Common myeloid progenitor, CD34-positive (primary cell): ENCODE data around the gene ADH1C.
"Not testable (repeated sequence)": the region's sequence is repeated elsewhere in the genome, so short reads cannot be mapped to it uniquely, and the experiment has no call there.

Source experiments
- CTCF ChIA-PET: fragments of 350-600 bp; sonication (Branson Sonifier 250); formaldehyde crosslinking; loops from one replicate; lab custom pipeline; 2021; ENCODE audit warnings: antibody characterized with exemption; lab: Charles Lee
- POLR2A ChIA-PET: fragments of 350-600 bp; sonication (Branson Sonifier 250); formaldehyde crosslinking; loops from one replicate; lab custom pipeline; 2021; ENCODE audit warnings: antibody characterized with exemption; lab: Charles Lee
- DNase-seq, 3 donors: peaks; one replicate each; pipeline versions ENCODE4 v3.0.0 to v3.0.0-alpha.2; 2013
- H3K27ac ChIP-seq, 2 experiments: 1 replicate in 1 of 2; 2 replicates in 1 of 2; pipeline ENCODE4 v1.7.0; 2013; ENCODE audit warnings: inconsistent platforms in 2 of 2, low read length in 2 of 2, mild to moderate bottlenecking in 2 of 2, low read depth in 1 of 2, moderate library complexity in 1 of 2; ENCODE audit not compliant: severe bottlenecking in 2 of 2, insufficient read depth in 1 of 2, poor library complexity in 1 of 2
- H3K27me3 ChIP-seq, 5 experiments: replicated peaks in 2 of 5; 1 replicate in 3 of 5; 2 replicates in 2 of 5; pipeline versions ENCODE4 v1.6.1 to v1.7.0; 2013; ENCODE audit warnings: low read length in 4 of 5, mild to moderate bottlenecking in 2 of 5, moderate library complexity in 2 of 5, inconsistent platforms in 1 of 5; ENCODE audit not compliant: insufficient read depth in 5 of 5, control insufficient read depth in 4 of 5
- H3K36me3 ChIP-seq, 4 experiments: 1 replicate in 2 of 4; 2 replicates in 2 of 4; pipeline versions ENCODE4 v1.6.1 to v1.7.0; 2013; ENCODE audit warnings: low read length in 3 of 4, control low read depth in 1 of 4, mild to moderate bottlenecking in 1 of 4; ENCODE audit not compliant: control insufficient read depth in 4 of 4, insufficient read depth in 4 of 4
- H3K4me1 ChIP-seq, 4 experiments: 1 replicate in 3 of 4; 2 replicates in 1 of 4; pipeline versions ENCODE4 v1.6.1 to v1.7.1; 2013; ENCODE audit warnings: low read length in 3 of 4, mild to moderate bottlenecking in 3 of 4, control low read depth in 1 of 4, inconsistent platforms in 1 of 4, moderate library complexity in 1 of 4; ENCODE audit not compliant: control insufficient read depth in 4 of 4, insufficient read depth in 4 of 4; ENCODE audit errors: control extremely low read depth in 1 of 4
- H3K4me3 ChIP-seq, 7 experiments: 1 replicate in 4 of 7; 2 replicates in 3 of 7; pipeline versions ENCODE4 v1.5.1 to v1.7.0; 2013; ENCODE audit warnings: mild to moderate bottlenecking in 7 of 7, low read length in 6 of 7, moderate library complexity in 6 of 7, inconsistent platforms in 2 of 7, low read depth in 2 of 7, control low read depth in 1 of 7; ENCODE audit not compliant: insufficient read depth in 4 of 7, control insufficient read depth in 1 of 7; ENCODE audit errors: extremely low read depth in 1 of 7
- H3K9me3 ChIP-seq, 5 experiments: 1 replicate in 4 of 5; 2 replicates in 1 of 5; pipeline versions ENCODE4 v1.6.1 to v1.7.1; 2013; ENCODE audit warnings: low read length in 4 of 5, mild to moderate bottlenecking in 2 of 5, inconsistent platforms in 1 of 5, low read depth in 1 of 5, moderate library complexity in 1 of 5; ENCODE audit not compliant: control insufficient read depth in 4 of 5, insufficient read depth in 2 of 5; ENCODE audit errors: control extremely low read depth in 1 of 5
- WGBS: methylation state at CpG from one replicate; pipeline ENCODE4 v1.1.5; 2013; ENCODE audit not compliant: insufficient coverage; 5-methylcytosine and 5-hydroxymethylcytosine counted together

Gene ADH1C

DNA sequence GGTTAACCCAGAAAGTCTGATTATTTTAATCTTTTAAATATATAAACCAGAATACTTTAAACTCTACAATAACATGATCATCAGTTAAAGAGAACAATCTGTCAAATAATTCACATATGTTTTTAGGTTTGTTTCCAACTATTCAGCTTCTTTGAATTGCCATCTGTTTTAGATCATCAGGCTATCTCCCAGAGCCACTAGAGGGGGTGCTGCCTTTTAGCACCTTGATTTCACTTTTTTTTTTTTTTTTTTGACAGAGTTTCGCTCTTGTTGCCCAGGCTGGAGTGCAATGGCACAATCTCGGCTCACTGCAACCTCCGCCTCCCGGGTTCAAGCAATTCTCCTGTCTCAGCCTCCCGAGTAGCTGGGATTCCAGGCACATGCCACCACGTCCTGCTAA is 24.8 kb upstream of the ADH1C start:
- H3K4me3 ChIP-seq, H3K4me1 ChIP-seq, H3K27me3 ChIP-seq, H3K27ac ChIP-seq, H3K36me3 ChIP-seq, H3K9me3 ChIP-seq, POLR2A ChIA-PET: not testable (repeated sequence)
- no CpG with 5 or more reads among the region's 6 CpGs for WGBS
- DNase-seq, result peak; percentile 15 to 20 (median 19)
- CTCF ChIA-PET, result interaction anchor here (0.6 to 1.4 kb wide), 4 partner anchors 11 to 174 kb away, joined by 3 to 4 read pairs (median 3); no protein-coding TSS in a partner anchor

DNA sequence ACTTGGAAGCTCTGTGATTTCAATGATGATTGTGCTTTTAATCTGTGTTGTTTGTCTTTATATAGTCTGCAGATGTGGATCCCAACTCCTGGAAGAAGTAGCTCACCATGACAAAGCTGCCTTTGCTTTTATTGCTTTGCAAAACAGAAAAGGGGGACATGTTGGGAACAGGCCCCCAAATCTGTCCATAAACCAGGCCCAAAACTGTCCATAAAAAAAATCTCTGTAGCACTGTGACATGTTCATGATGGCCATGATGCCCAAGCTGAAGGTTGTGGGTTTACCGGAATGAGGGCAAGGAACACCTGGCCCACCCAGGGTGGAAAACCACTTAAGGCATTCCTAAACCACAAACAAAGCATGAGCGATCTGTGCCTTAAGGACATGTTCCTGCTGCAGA is 19.9 kb upstream of the ADH1C start:
- H3K4me1 ChIP-seq, POLR2A ChIA-PET, H3K27me3 ChIP-seq, H3K4me3 ChIP-seq, CTCF ChIA-PET, DNase-seq, H3K9me3 ChIP-seq, H3K27ac ChIP-seq, H3K36me3 ChIP-seq: not testable (repeated sequence)
- WGBS, result 100% methylated on average over 1 of the region's 2 CpGs

DNA sequence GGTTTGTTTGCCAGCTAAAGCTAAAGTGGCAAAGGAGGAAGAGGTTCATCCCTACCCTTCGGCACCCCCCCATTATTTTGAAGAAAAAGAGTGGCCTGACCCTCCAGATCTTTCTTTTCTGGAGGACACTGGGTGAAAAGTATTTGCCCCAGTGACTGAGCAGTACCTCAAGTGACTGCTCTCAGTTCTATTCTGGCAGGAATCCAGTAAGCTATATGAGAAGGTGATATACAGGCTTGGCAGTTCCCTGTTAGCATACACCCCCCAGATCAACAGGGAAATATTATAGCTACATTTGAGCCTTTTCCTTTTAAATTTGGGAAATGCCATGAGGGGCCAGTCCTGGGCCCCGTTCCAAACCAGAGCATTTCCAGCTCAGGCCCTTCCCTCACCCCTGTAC is 15.3 kb upstream of the ADH1C start:
- 100% methylated on average over 1 of the region's 2 CpGs for WGBS
- CTCF ChIA-PET, result interaction anchor here (0.6 kb wide), 1 partner anchor 117 kb away, joined by 4 read pairs; no protein-coding TSS in a partner anchor
- POLR2A ChIA-PET, result not testable (repeated sequence)

DNA sequence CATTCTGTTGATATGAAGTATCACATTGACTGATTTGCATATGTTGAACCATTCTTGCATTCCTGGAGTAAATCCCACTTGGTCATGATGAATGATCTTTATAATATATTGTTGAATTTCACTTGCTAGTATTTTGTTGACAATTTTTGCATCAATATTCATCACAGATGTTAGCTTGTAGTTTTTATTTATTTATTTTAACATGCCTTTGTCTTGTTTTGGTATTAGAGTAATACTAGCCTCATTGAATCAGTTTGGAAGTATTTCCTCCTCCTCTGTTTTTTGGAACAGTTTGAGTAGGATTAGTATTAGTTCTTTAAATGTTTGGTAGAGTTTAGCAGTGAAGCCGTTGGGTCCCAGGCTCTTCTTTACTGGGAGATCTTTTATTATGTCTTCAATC is 13.9 kb upstream of the ADH1C start:
- Histone ChIP-seq H3K36me3 (no peaks in the 10 kb centered on the region), H3K4me1 (no peaks in the 10 kb centered on the region), H3K4me3 (no peak overlapping the region), H3K9me3 (no peaks in the 10 kb centered on the region), H3K27me3 (no peaks in the 10 kb centered on the region), H3K27ac (no peak overlapping the region)
- DNase-seq, result no peak
- ChIA-PET POLR2A (no interaction called here), CTCF (no interaction called here)
- WGBS, result no CpG with 5 or more reads among the region's 1 CpG

More for the DNA sequence above, 15.3 kb upstream of the ADH1C start:
- DNase-seq, H3K4me3 ChIP-seq, H3K9me3 ChIP-seq, H3K27me3 ChIP-seq, H3K36me3 ChIP-seq, H3K4me1 ChIP-seq, H3K27ac ChIP-seq: not testable (repeated sequence)

DNA sequence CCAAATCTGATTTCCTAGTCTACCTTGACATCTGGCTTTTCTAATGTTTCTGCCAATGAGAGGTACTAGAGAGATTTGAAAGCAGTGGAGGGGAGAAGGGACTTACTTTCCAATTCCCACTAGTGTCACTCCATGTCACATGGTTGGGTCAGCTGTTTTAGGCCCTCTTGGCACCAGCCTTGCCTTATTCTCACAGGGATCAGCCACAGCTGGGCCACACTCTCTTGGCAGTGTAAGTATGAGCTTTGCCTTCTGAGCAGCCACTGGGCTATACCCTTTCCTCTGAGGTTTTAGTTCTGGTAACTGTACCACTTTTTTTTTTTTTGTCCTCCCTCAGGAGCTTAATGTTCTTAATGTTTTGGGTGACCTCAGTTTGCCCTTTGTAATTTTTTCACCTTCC is 10.2 kb upstream of the ADH1C start:
- Histone ChIP-seq H3K27me3 (no peaks in the 10 kb centered on the region), H3K9me3 (no peaks in the 10 kb centered on the region), H3K4me1 (no peaks in the 10 kb centered on the region), H3K36me3 (no peaks in the 10 kb centered on the region), H3K4me3 (no peak overlapping the region), H3K27ac (no peak overlapping the region)
- CTCF ChIA-PET, result no interaction called here
- DNase-seq, result no peak
- POLR2A ChIA-PET, result no interaction called here

DNA sequence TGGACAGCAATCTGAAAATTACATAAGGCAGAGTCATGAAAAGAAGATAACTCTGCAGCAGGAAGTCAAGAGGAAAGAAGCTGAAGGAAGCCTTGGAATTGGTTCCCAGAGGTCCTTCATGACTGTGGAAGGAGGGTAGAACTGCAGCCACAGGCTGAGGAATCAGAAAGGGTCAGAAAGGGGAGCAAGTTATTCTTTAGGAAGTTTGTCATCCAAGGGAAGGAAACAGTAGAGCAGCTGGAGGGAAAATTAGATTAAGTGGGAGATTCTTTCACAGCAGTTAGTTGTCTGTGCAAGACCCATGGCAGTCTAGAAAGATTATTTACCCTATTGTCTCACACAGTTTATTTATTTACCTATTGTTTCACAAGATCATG is 9.3 kb upstream of the ADH1C start:
- DNase-seq, result no peak
- H3K9me3 ChIP-seq, result no peaks in the 10 kb centered on the region
- H3K4me3 ChIP-seq, result no peak overlapping the region
- POLR2A ChIA-PET, result no interaction called here
- CTCF ChIA-PET, result no interaction called here
- H3K36me3 ChIP-seq, result no peaks in the 10 kb centered on the region
- no peak overlapping the region for H3K27ac ChIP-seq
- no peaks in the 10 kb centered on the region for H3K4me1 ChIP-seq
- H3K27me3 ChIP-seq, result no peaks in the 10 kb centered on the region

DNA sequence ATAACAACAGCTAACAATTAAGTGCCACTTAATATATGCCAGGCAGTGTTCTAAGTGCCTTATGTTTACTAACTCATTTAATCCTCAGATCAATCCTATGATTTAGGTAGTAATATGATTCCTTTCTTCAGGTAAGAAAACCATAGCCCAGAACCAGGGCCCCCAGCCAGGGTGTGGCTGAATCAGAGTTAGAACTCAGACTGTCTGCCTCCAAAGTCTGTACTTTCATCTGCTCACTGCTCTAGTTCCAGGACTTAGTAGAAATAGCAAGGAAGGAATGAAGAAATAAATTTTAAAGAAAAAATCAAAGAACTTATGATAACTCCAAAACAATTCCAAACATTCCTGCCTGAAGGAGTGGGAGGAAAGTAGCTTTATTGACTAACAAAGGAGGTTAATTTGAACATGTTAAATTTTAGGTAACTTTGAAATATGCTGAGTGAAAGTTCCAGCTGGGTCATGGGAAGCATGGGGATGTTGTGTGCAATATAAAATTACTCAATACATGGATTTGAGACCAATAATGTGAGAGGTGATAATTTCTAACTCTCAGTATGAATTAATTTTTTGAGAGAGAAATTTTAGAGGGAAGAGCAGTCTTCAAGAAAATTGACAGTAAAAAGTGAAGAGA is 8.8 kb upstream of the ADH1C start:
- CTCF ChIA-PET, result no interaction called here
- Histone ChIP-seq H3K4me3 (no peak overlapping the region), H3K27ac (no peak overlapping the region), H3K9me3 (no peaks in the 10 kb centered on the region), H3K4me1 (no peaks in the 10 kb centered on the region), H3K27me3 (no peaks in the 10 kb centered on the region), H3K36me3 (no peaks in the 10 kb centered on the region)
- POLR2A ChIA-PET, result no interaction called here
- DNase-seq, result no peak
